Esophagus muscularis mucosa (tissue), 4 donors: ENCODE data around the gene TPO. TPM values are rescaled to one million over a fixed set of nuclear protein-coding genes. Genes with fewer than 3 reads are reported as not detected.

Experiments
- DNase-seq: peaks from one replicate; pipeline ENCODE4 v3.0.0-alpha.2; 2017; ENCODE audit errors: extremely low spot score
- H3K27ac ChIP-seq, 4 donors: fragments of 200-600 bp; sonication (generic); replicated peaks in 1 of 4; 1 replicate in 3 of 4; 2 replicates in 1 of 4; pipeline ENCODE4 v1.5.1; 2016 to 2019; ENCODE audit warnings: mild to moderate bottlenecking in 1 of 4
- H3K27me3 ChIP-seq, 4 donors: fragments of 200-600 bp; sonication (generic); one replicate each; pipeline versions ENCODE4 v1.5.1 to v1.6.0; 2016 to 2019
- H3K36me3 ChIP-seq, 4 donors: fragments of 200-600 bp; sonication (generic); one replicate each; pipeline ENCODE4 v1.5.1; 2016 to 2019
- H3K4me1 ChIP-seq, 4 donors: fragments of 200-600 bp; sonication (generic); one replicate each; pipeline ENCODE4 v1.5.1; 2016 to 2019
- H3K4me3 ChIP-seq, 4 donors: fragments of 200-600 bp; sonication (generic); 1 replicate in 2 of 4; 2 replicates in 2 of 4; pipeline ENCODE4 v1.5.1; 2016 to 2019; ENCODE audit warnings: mild to moderate bottlenecking in 4 of 4, moderate library complexity in 1 of 4
- H3K9me3 ChIP-seq, 4 donors: fragments of 200-600 bp; sonication (generic); 1 replicate in 3 of 4; 2 replicates in 1 of 4; pipeline ENCODE4 v1.5.1; 2016 to 2019
- EP300 ChIP-seq: sonication (generic); formaldehyde crosslinking; IDR thresholded peaks from one replicate; pipeline ENCODE4 v1.6.1; 2017; ENCODE audit warnings: antibody characterized with exemption
- POLR2A ChIP-seq: fragments of 450-650 bp; IDR thresholded peaks from one replicate; pipeline ENCODE4 v1.6.1; 2017; ENCODE audit warnings: antibody characterized with exemption, moderate library complexity, mild to moderate bottlenecking, low read depth
- POLR2AphosphoS5 ChIP-seq, 2 donors: sonication (generic); formaldehyde crosslinking; IDR thresholded peaks; one replicate each; pipeline ENCODE4 v1.6.1; 2017; ENCODE audit warnings: antibody characterized with exemption in 2 of 2
- WGBS: methylation state at CpG from one replicate; pipeline ENCODE4 v1.1.5; 2018; 5-methylcytosine and 5-hydroxymethylcytosine counted together
- intact Hi-C: fragments of 100-400 bp; cut with DNase I; formaldehyde crosslinking; loops from one replicate; pipeline ENCODE4 v1.15.1; 2023
- total RNA-seq, 4 donors: library from RNA; depleted of rRNA; stranded (reverse); fragments of >200 nt; gene quantifications; one replicate each; pipeline versions ENCODE4 v1.1.0 to v1.2.1, GENCODE V29; 2016
- TF ChIP-seq, protein P1 (sequence below), 3 experiments: fragments of 200-600 bp in 2 of 3; fragments of 450-650 bp in 1 of 3; sonication (generic) in 2 of 3; IDR thresholded peaks; one replicate each; pipeline ENCODE4 v1.5.1; 2017 to 2019; ENCODE audit warnings: antibody characterized with exemption in 3 of 3, mild to moderate bottlenecking in 2 of 3, moderate library complexity in 1 of 3

The TPO gene
- total RNA-seq, 4 donors from 2014 or later, result 7.1 to 18.4 (median 10.4) TPM

GRCh38 chr2:1431886-1432400 is 18.7 kb downstream of the TPO start:
- no peaks in the 10 kb centered on the region for H3K4me1 ChIP-seq
- no peaks in the 10 kb centered on the region for H3K9me3 ChIP-seq
- 90% methylated on average over 6 of the region's 6 CpGs for WGBS
- no peak overlapping the region for H3K27ac ChIP-seq
- H3K36me3 ChIP-seq, result peaks cover 0 to 47% (median 0%) of the 10 kb centered on the region in 4 donors
- no peak for DNase-seq
- no peak for TF ChIP-seq POLR2A
- TF ChIP-seq, protein P1, sequence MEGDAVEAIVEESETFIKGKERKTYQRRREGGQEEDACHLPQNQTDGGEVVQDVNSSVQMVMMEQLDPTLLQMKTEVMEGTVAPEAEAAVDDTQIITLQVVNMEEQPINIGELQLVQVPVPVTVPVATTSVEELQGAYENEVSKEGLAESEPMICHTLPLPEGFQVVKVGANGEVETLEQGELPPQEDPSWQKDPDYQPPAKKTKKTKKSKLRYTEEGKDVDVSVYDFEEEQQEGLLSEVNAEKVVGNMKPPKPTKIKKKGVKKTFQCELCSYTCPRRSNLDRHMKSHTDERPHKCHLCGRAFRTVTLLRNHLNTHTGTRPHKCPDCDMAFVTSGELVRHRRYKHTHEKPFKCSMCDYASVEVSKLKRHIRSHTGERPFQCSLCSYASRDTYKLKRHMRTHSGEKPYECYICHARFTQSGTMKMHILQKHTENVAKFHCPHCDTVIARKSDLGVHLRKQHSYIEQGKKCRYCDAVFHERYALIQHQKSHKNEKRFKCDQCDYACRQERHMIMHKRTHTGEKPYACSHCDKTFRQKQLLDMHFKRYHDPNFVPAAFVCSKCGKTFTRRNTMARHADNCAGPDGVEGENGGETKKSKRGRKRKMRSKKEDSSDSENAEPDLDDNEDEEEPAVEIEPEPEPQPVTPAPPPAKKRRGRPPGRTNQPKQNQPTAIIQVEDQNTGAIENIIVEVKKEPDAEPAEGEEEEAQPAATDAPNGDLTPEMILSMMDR (IDR thresholded peaks at IDR 0.05), result no peak
- no peak for TF ChIP-seq EP300
- TF ChIP-seq POLR2AphosphoS5 (IDR thresholded peaks at IDR 0.05), result no peak
- no peak overlapping the region for H3K4me3 ChIP-seq
- peaks cover 0 to 11% (median 0%) of the 10 kb centered on the region in 4 donors for H3K27me3 ChIP-seq
- intact Hi-C loops, result no loop called here

GRCh38 chr2:1432726-1433125 is 19.5 kb downstream of the TPO start:
- intact Hi-C loops, result no loop called here
- TF ChIP-seq, protein P1 (IDR thresholded peaks at IDR 0.05), result no peak
- TF ChIP-seq EP300 (no peak), POLR2A (no peak), POLR2AphosphoS5 (IDR thresholded peaks at IDR 0.05) (no peak)
- H3K36me3 ChIP-seq, result peaks cover 0 to 51% (median 0%) of the 10 kb centered on the region in 4 donors
- no peak for DNase-seq
- no peak overlapping the region for H3K4me3 ChIP-seq
- no peaks in the 10 kb centered on the region for H3K9me3 ChIP-seq
- no peaks in the 10 kb centered on the region for H3K4me1 ChIP-seq
- WGBS, result 85% methylated on average over 2 of the region's 2 CpGs
- peaks cover 0 to 4% (median 0%) of the 10 kb centered on the region in 4 donors for H3K27me3 ChIP-seq
- H3K27ac ChIP-seq, result no peak overlapping the region

DNA sequence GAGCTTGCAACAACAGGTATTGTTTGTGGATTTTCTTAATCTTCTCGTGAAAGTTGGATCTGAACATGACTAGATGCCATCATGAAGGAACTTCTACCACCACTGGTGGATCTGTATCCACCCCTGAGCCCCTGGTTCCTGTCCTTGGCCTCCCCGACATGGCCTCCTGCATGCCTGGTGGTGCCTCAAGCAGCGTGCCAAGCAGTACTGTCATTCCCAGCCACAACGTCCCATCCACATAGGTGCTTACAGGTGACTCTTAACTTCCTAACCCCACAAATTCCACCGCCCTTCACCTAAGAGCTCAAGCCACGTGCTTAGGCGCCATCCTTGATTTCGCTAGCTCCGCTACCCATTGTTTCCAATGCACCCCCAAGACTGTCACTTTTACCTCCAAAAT is 23.1 kb downstream of the TPO start:
- DNase-seq, result no peak
- TF ChIP-seq POLR2AphosphoS5 (IDR thresholded peaks at IDR 0.05) (no peak), EP300 (no peak), POLR2A (no peak)
- TF ChIP-seq, protein P1 (IDR thresholded peaks at IDR 0.05), result no peak
- H3K9me3 ChIP-seq, result no peaks in the 10 kb centered on the region
- no peak overlapping the region for H3K4me3 ChIP-seq
- 93% methylated on average over 9 of the region's 9 CpGs for WGBS
- H3K27ac ChIP-seq, result no peak overlapping the region
- H3K36me3 ChIP-seq, result peaks cover 0 to 67% (median 0%) of the 10 kb centered on the region in 4 donors
- intact Hi-C loops, result no loop called here
- no peaks in the 10 kb centered on the region for H3K27me3 ChIP-seq
- H3K4me1 ChIP-seq, result no peaks in the 10 kb centered on the region

DNA sequence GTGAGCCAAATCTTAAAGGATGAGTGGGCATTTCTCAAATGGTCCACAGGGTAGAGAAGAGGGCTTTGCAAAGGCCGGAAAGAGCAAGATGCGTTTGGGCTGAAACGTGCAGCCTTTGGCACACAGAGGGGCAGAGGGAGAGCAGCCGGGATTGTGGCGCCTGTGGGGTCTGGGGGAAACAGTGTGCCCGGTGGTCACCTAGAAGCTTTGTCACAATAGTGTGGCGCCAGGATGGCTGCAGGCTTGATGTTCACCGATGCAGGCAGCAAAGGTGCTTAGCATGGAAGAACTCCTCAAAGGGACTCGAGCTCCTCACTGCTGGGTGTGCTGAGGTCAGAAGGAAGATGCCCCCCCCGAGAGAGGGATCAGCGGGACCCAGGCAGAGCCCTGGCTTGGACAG is 23.8 kb downstream of the TPO start:
- intact Hi-C loops, result no loop called here
- Histone ChIP-seq H3K27ac (no peak overlapping the region), H3K4me3 (no peak overlapping the region), H3K4me1 (no peaks in the 10 kb centered on the region), H3K9me3 (no peaks in the 10 kb centered on the region), H3K36me3 (peaks cover 0 to 62% (median 0%) of the 10 kb centered on the region in 4 donors), H3K27me3 (no peaks in the 10 kb centered on the region)
- DNase-seq, result no peak
- 92% methylated on average over 11 of the region's 11 CpGs for WGBS
- TF ChIP-seq POLR2A, result no peak
- TF ChIP-seq POLR2AphosphoS5 (IDR thresholded peaks at IDR 0.05), result no peak
- TF ChIP-seq, protein P1 (IDR thresholded peaks at IDR 0.05), result no peak
- no peak for TF ChIP-seq EP300

GRCh38 chr2:1437537-1437936 is 24.3 kb downstream of the TPO start:
- no peak for DNase-seq
- Histone ChIP-seq H3K4me3 (no peak overlapping the region), H3K36me3 (peaks cover 0 to 64% (median 0%) of the 10 kb centered on the region in 4 donors), H3K4me1 (no peaks in the 10 kb centered on the region), H3K27ac (no peak overlapping the region), H3K27me3 (no peaks in the 10 kb centered on the region), H3K9me3 (no peaks in the 10 kb centered on the region)
- TF ChIP-seq EP300, result no peak
- TF ChIP-seq POLR2A, result no peak
- TF ChIP-seq POLR2AphosphoS5 (IDR thresholded peaks at IDR 0.05), result no peak
- TF ChIP-seq, protein P1 (IDR thresholded peaks at IDR 0.05), result no peak
- WGBS, result 100% methylated on average over 3 of the region's 4 CpGs
- intact Hi-C loops, result no loop called here
